GM19193 (cell line): Measurements from ENCODE around the gene AKAP8.

Experiments
- POLR2A ChIP-seq: IDR thresholded peaks from 4 replicates; pipeline ENCODE4 v1.6.1; 2011; ENCODE audit not compliant: insufficient read depth, insufficient read length; ENCODE audit errors: extremely low read depth

AKAP8 gene

GRCh38 chr19:15379083-15379998, at the start of gene AKAP8:
Gene AKAP8 (minus strand): TSS chr19:15379787. CDS start chr19:15379731, 56 bp downstream.
- peak; percentile 80 for TF ChIP-seq POLR2A

DNA sequence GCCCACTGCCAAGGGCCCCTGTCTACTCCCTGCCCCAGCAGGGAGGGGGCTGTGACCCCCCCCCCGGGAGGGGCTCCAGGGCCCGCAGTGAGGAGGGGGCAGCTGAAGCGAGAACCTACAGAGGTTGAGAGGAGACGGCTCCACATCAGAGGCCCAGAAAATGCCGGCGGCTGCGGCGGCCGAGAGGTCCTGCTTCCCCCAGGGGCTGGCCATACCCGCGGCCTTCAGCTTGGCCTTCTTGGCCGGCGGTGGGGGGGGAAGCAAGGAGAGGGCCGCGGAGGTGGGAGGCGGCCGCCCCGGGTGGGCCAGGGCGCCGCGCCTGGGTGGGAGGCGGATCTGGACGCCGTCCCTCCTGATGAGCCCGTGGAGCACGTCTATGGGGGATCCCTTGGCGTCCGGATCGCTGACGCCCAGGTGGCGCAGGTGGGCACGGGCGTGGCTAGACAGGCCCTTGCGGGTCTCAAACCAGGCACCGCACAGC, 48.4 kb upstream of the AKAP8 start:
- TF ChIP-seq POLR2A, result no peak

GRCh38 chr19:15427350-15427700, 47.7 kb upstream of the AKAP8 start:
- TF ChIP-seq POLR2A, result no peak

DNA sequence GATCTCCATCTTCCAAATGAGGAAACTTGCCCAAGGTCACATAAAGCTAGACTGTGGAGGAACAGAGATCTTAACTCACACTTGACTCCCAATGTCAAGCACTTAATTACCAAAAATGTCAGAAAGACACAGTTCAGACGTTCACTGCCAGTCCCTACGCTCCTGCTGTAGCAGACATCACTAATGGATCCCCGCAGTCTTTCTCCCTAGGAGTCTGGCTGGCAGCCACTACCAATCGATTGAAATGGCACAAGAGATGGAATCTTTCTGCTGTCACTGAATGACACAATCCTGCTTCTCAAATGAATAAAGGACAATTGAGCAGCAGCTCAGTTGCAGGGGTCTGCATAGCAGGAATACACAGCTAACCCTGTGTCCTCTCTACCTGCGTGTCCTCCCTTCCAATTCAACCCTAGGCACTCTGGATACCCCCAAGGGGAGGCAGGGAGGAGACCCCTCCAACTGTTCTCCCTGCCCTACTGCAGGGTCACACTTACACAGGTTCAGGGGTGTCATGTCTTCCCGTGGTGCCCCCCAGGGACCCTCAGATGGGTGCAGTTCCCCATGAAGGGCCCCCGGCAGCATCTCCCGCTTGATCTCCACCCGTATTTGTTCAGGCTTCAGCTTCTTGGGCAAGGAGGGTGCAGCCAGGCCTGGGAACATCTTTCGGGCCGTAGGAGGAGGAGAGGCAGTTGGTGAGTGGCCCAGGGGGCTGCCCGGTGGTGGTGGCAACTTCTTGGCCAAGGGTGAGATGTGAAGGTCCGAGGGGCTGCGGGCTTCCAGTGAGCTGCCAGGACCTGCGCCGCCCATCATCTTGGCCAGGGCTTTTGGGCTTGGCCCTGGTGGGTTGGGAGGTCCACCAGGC, 47.1 kb upstream of the AKAP8 start:
- TF ChIP-seq POLR2A, result no peak

GRCh38 chr19:15425321-15425950, 45.8 kb upstream of the AKAP8 start:
- no peak for TF ChIP-seq POLR2A

- TF ChIP-seq POLR2A, result no peak
Observed at GRCh38 chr19:15424692-15425272, 45.2 kb upstream of the AKAP8 start.

GRCh38 chr19:15424121-15424520, 44.5 kb upstream of the AKAP8 start:
- no peak for TF ChIP-seq POLR2A

DNA sequence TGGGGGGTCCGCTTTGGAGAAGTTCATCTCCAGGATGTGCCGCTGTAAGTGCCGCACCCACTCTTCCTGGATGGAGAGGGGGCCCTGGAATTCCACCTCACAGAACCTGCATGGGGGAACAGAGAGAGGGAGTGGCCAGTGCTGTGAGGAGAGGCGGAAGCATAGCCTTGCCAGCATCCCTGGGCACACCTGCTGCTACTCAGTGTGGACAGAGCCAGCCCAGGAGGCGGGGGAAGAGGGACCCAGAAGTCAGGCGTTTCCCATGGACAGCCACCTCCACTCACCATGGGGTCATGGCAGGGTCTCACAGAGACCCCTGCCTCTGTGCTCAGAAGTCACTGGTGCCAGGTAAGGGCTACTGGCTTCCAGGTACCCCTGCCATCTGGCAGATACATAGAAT, 43.5 kb upstream of the AKAP8 start:
- TF ChIP-seq POLR2A, result no peak

- no peak for TF ChIP-seq POLR2A
Observed at GRCh38 chr19:15422296-15423075, 42.9 kb upstream of the AKAP8 start.

- TF ChIP-seq POLR2A, result no peak
Observed at GRCh38 chr19:15421721-15422260, 42.2 kb upstream of the AKAP8 start.

DNA sequence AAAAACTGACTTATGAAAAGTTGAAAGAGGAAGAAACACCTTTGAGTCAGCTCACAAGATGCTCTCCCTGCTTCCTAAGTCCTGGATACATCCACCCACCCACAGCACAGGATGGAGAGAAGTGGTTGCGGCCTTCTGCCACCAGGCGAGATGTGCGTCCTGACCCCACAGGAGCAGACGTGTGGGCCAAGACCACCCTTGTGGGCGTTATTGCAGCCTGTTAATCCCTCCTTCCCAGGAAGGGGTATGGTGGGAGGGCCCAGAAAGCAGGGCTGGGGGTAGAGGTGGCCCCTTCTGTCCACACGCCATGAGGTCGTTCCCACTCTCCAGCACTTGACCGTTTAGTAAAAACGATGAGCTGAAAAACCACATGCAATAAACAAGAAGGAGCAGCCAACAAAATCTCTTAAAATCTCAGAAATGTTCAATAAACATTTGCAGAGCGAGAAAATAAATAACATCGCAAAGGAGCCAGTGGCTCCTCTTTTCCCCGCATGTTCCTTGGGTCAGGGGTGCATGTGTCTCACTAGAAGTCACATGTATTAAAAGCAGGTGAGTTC, 41.6 kb upstream of the AKAP8 start:
- no peak for TF ChIP-seq POLR2A

GRCh38 chr19:15419413-15420025, 39.9 kb upstream of the AKAP8 start:
- TF ChIP-seq POLR2A, result no peak
